NT2/D1 (cell line): Measurements from ENCODE around the gene TBCD.

ENCODE experiments used
- DNase-seq: peaks from one replicate; pipeline ENCODE4 v3.0.0-alpha.2; 2011; ENCODE audit warnings: low read depth, low spot score
- H3K27me3 ChIP-seq: 2 replicates; pipeline ENCODE4 v1.6.0; 2011; ENCODE audit warnings: mild to moderate bottlenecking; ENCODE audit not compliant: insufficient read length, insufficient read depth
- H3K36me3 ChIP-seq: 2 replicates; pipeline ENCODE4 v1.6.1; 2011; ENCODE audit warnings: mild to moderate bottlenecking, low read length, mixed read lengths; ENCODE audit not compliant: insufficient read depth, insufficient read length
- H3K4me1 ChIP-seq: 2 replicates; pipeline ENCODE4 v1.5.1; 2011; ENCODE audit not compliant: insufficient read depth, insufficient read length
- H3K4me3 ChIP-seq: 2 replicates; pipeline ENCODE4 v1.5.1; 2011; ENCODE audit warnings: low read depth; ENCODE audit not compliant: insufficient read length
- H3K9ac ChIP-seq: 2 replicates; pipeline ENCODE4 v1.6.0; 2011; ENCODE audit warnings: low read depth; ENCODE audit not compliant: insufficient read length
- H3K9me3 ChIP-seq: 2 replicates; pipeline ENCODE4 v1.5.1; 2011; ENCODE audit warnings: mild to moderate bottlenecking, low read length; ENCODE audit not compliant: insufficient read depth
- SUZ12 ChIP-seq: IDR thresholded peaks from 2 replicates; pipeline ENCODE4 v1.6.1; 2011; ENCODE audit not compliant: insufficient read length, insufficient read depth; ENCODE audit errors: extremely low read depth
- YY1 ChIP-seq: IDR thresholded peaks from 2 replicates; pipeline ENCODE4 v1.6.1; 2011; ENCODE audit not compliant: insufficient read length, insufficient read depth
- ZNF274 ChIP-seq: IDR thresholded peaks from 2 replicates; pipeline ENCODE4 v1.6.1; 2011; ENCODE audit warnings: mild to moderate bottlenecking, low read depth, low read length

TBCD gene

DNA sequence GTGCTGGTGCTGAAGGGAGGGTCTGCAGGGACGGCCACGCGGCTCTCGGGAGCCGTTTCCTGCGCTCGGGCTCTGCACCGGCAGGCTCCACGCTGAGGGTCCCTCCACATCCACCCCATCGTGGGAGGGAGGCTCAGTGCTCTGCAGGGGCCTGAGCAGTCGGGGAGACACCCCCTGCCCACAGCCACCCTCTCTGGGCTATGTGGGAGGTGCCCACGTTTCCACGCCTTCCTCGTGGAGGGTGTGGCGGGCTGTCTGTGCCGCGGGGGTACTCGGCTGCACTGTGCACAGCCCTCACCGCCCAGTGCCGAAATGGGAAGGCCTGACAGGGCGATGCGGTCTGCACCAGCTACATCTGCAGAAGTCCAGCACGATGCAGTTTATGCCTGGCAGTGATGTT is 113.4 kb downstream of the TBCD start:
- H3K9ac ChIP-seq: peak overlapping the region; percentile 17
- H3K4me1 ChIP-seq: peaks cover 30% of the 10 kb centered on the region
- no peaks in the 10 kb centered on the region for H3K9me3 ChIP-seq
- H3K4me3 ChIP-seq: no peak overlapping the region
- no peaks in the 10 kb centered on the region for H3K27me3 ChIP-seq
- H3K36me3 ChIP-seq: peaks cover 12% of the 10 kb centered on the region
- DNase-seq: no peak
- TF ChIP-seq SUZ12 (no peak), ZNF274 (no peak), YY1 (no peak)

DNA sequence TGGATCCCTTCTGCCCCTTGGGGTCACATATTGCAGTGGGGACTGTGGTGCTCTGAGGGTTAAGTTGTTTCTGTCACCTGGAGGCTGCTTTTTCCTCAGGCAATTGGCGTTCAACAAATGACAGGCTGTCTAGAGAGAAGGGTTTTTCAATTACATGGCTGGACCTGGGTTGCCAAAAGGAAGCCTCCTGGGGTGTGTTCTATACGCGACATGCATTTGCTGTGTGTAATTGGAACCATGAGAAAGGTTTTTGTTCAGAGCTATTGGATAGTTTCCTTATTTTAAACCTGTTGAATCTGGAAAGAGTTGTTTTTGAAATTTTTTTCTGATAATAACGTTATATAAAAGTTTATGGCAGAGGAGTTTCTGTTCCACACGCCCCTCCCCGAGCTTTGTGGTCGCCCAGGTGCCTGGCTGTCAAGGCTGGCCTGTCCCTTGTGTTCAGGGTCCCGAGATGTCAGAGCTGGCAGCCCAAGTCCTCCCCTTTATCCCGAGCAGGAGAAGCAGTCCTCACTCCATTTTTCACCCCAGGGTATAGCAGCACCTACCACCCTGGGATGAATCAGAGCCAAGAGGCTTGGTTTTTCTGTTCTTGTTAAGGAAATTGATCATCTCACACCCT is 114.0 kb downstream of the TBCD start:
- Histone ChIP-seq H3K36me3 (peaks cover 19% of the 10 kb centered on the region), H3K9ac (peak overlapping the region; percentile 26), H3K4me3 (no peak overlapping the region), H3K4me1 (peaks cover 30% of the 10 kb centered on the region), H3K9me3 (no peaks in the 10 kb centered on the region), H3K27me3 (no peaks in the 10 kb centered on the region)
- no peak for TF ChIP-seq ZNF274
- no peak for TF ChIP-seq SUZ12
- no peak for TF ChIP-seq YY1
- no peak for DNase-seq

DNA sequence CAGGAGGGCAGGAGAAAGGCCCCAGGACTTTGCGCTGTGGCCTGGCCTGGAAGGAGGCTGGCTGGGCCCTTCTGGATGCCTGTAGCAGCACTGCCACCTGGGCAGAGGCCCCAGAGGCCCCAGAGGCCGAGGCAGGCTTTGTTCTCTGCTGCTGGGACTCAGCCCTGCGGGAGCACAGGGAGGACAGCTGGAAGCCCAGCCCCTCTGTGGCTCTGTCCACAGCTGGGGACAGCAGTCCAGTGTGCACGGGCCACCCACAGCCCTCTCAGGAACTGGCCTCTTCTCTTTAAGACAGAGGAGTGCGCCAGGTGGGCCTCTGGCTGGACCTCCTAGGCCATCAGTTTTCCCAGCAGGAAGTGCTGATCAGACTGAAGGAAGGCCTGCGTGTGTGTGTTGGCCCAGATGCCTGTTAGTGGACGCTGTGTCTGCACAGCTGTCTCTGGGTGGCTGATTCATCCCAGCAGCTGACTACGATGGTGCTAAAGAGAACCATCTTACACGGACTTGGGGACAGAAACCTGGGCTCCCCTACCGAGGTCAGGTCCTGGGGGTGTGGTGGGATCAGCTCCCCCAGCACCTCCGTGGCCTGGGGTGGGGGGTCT is 114.8 kb downstream of the TBCD start:
- no peak for DNase-seq
- TF ChIP-seq YY1 (no peak), ZNF274 (no peak), SUZ12 (no peak)
- no peaks in the 10 kb centered on the region for H3K9me3 ChIP-seq
- H3K27me3 ChIP-seq: no peaks in the 10 kb centered on the region
- no peak overlapping the region for H3K4me3 ChIP-seq
- peaks cover 30% of the 10 kb centered on the region for H3K4me1 ChIP-seq
- no peak overlapping the region for H3K9ac ChIP-seq
- peaks cover 27% of the 10 kb centered on the region for H3K36me3 ChIP-seq

DNA sequence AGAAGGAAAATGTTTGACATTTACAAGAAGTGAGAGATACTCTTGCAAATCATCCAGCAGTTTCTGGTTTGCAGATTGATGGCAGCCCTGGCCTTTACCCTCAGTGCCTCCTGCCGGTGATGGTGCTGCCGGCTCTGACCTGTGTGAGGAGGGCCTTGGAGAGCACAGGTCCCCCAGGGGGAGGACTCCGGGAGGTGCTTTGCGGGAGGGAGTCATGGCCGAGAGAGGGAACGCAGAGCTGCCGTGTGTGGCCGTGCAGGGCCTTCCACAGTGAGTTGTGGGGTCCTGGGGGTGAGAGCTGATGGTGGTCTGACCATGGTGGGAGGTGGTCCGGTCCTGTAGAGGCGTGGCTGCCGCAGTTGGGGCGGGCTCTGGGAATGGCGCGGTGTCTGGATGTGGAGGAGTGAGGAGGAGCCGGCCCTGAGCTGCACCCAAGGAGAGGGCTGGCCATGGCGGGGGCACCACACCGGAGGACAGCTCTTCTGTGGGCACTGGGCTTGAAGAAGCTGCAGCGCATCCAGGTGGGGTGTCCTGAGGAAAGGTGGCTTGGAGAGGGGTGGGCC is 116.0 kb downstream of the TBCD start:
- no peak overlapping the region for H3K9ac ChIP-seq
- no peak overlapping the region for H3K4me3 ChIP-seq
- H3K9me3 ChIP-seq: no peaks in the 10 kb centered on the region
- H3K27me3 ChIP-seq: no peaks in the 10 kb centered on the region
- DNase-seq: no peak
- H3K36me3 ChIP-seq: peaks cover 32% of the 10 kb centered on the region
- peaks cover 29% of the 10 kb centered on the region for H3K4me1 ChIP-seq
- TF ChIP-seq YY1: no peak

DNA sequence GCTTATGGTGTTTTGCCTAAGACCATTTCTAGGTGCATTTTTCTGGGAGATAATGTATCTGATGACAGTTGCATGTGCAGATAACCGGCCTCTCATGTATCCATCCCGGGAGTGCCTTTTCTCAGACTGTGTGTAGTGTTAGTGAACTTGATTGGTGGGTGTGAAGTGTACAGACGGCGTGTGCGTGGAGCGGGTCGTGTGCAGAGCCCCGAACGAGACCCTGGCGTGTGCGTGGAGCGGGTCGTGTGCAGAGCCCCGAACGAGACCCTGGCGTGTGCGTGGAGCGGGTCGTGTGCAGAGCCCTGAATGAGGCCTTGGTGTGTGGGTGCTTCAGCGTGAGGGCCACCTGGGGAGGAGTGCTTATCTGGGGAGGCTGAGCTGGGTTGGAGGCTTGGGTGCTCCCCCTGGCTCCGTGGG is 116.9 kb downstream of the TBCD start:
- H3K9me3 ChIP-seq: no peaks in the 10 kb centered on the region
- H3K4me3 ChIP-seq: no peak overlapping the region
- no peak overlapping the region for H3K9ac ChIP-seq
- H3K27me3 ChIP-seq: no peaks in the 10 kb centered on the region
- DNase-seq: no peak
- TF ChIP-seq SUZ12 (no peak), ZNF274 (no peak), YY1 (no peak)
- H3K36me3 ChIP-seq: peaks cover 38% of the 10 kb centered on the region
- peaks cover 25% of the 10 kb centered on the region for H3K4me1 ChIP-seq

DNA sequence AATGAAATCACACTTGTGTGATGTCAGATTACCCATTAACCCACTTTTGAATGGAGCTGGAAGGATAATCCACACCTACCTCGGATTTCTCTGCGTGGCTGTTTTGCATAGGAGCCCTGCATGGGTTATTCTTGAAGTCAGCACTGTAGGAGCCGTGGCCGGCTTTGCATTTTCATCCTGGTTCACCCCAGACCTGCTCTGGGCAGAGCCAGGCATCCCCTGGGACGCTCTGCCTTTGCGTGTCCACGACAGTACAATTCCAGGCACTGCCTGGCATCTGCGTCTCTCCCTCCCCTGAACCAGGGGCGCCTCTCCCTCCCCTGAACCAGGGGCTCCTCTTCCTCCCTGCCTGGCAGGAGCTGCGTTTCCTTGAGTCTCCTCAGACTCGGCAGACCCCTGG is 117.7 kb downstream of the TBCD start:
- DNase-seq: no peak
- Histone ChIP-seq H3K4me3 (no peak overlapping the region), H3K27me3 (no peaks in the 10 kb centered on the region), H3K4me1 (peaks cover 17% of the 10 kb centered on the region), H3K9me3 (no peaks in the 10 kb centered on the region), H3K36me3 (peaks cover 43% of the 10 kb centered on the region), H3K9ac (no peak overlapping the region)
- TF ChIP-seq ZNF274 (no peak), YY1 (no peak), SUZ12 (no peak)

DNA sequence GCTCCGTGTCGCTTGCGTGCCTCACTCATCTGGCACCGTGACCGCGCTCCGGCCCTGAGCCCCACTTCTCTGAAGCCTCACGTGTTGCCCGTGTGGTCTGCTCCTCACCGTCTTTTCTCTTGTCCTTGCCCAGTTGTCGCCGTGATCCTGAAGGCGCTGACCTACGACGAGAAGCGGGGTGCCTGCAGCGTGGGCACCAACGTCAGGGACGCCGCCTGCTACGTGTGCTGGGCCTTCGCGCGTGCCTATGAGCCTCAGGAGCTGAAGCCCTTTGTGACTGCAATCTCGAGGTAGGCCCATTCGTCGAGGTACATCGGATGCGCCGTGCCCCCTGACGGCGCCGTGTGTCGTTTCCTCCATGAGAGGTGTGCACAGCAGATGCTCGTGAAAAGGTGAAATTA is 118.2 kb downstream of the TBCD start:
- Histone ChIP-seq H3K4me3 (no peak overlapping the region), H3K36me3 (peaks cover 43% of the 10 kb centered on the region), H3K27me3 (no peaks in the 10 kb centered on the region), H3K4me1 (peaks cover 15% of the 10 kb centered on the region), H3K9ac (no peak overlapping the region), H3K9me3 (no peaks in the 10 kb centered on the region)
- no peak for DNase-seq
- TF ChIP-seq ZNF274 (no peak), YY1 (no peak), SUZ12 (no peak)
